Measurements from ENCODE around the gene SHISAL2A. TPM values are rescaled to one million over a fixed set of nuclear protein-coding genes. Genes with fewer than 3 reads are reported as not detected.

Gene SHISAL2A
- polyA plus RNA-seq, 1 of the 3 experiments (the other 2 are of a cell fraction), result 0.07 TPM

GRCh38 chr1:52613636-52614373 lies 19.2 kb upstream of the SHISAL2A start:
- no peak for TF ChIP-seq SIN3A (IDR thresholded peaks at IDR 0.05; ENCODE audit: borderline replicate concordance, low read depth, low read length)
- TF ChIP-seq RCOR1 (IDR thresholded peaks at IDR 0.05; ENCODE audit: low read length), result no peak
- no peak for TF ChIP-seq ELF1 (IDR thresholded peaks at IDR 0.05)
- TF ChIP-seq RXRA (IDR thresholded peaks at IDR 0.05; ENCODE audit: borderline replicate concordance, low read depth), result no peak
- TF ChIP-seq MAX (IDR thresholded peaks at IDR 0.05; ENCODE audit: low read depth), result no peak
- no peak for TF ChIP-seq EP300 (IDR thresholded peaks at IDR 0.05; ENCODE audit: borderline replicate concordance in 1 of 2, low read depth in 1 of 2, low read length in 1 of 2)
- TF ChIP-seq ZBTB33 (IDR thresholded peaks at IDR 0.05; ENCODE audit: borderline replicate concordance, low read depth), result no peak
- TF ChIP-seq CHD2 (IDR thresholded peaks at IDR 0.05; ENCODE audit: low read length, partially characterized antibody), result no peak
- no peak for TF ChIP-seq RAD21 (IDR thresholded peaks at IDR 0.05; ENCODE audit: low read length)
- TF ChIP-seq TAF1 (IDR thresholded peaks at IDR 0.05; ENCODE audit: borderline replicate concordance, low read depth, low read length), result no peak
- no peak for TF ChIP-seq MEF2A (IDR thresholded peaks at IDR 0.05; ENCODE audit: borderline replicate concordance, low read depth)
- no peak for TF ChIP-seq POLR2AphosphoS5 (IDR thresholded peaks at IDR 0.05; ENCODE audit: low read depth, low read length)
- no peak for TF ChIP-seq RFX5 (IDR thresholded peaks at IDR 0.05; ENCODE audit: low read length)
- no peak for TF ChIP-seq CTCF (IDR thresholded peaks at IDR 0.05)
- no peak for TF ChIP-seq MXI1 (IDR thresholded peaks at IDR 0.05; ENCODE audit: low read depth, low read length)
- TF ChIP-seq NRF1 (IDR thresholded peaks at IDR 0.05; ENCODE audit: low read depth, low read length), result no peak
- TF ChIP-seq EZH2phosphoT487 (IDR thresholded peaks at IDR 0.05; ENCODE audit: borderline replicate concordance, low read depth), result no peak

More at GRCh38 chr1:52613636-52614373, 19.2 kb upstream of the SHISAL2A start:
- no peak overlapping the region for H3K27ac ChIP-seq (ENCODE audit: low read depth in 2 of 2, low read length in 1 of 2)
- no peak overlapping the region for H3K4me3 ChIP-seq (ENCODE audit: low read depth in 2 of 2, low read length in 1 of 2)
- H3K4me2 ChIP-seq, result no peak overlapping the region
- H3K4me1 ChIP-seq (ENCODE audit: control insufficient read depth in 1 of 2, insufficient read depth in 2 of 2, low read depth in 1 of 2, low read length in 1 of 2), result no peaks in the 10 kb centered on the region
- no peaks in the 10 kb centered on the region for H4K20me1 ChIP-seq (ENCODE audit: insufficient read depth)
- H3K9me2 ChIP-seq, result no peaks in the 10 kb centered on the region
- H3F3A ChIP-seq (replicated peaks; ENCODE audit: insufficient read depth), result no peaks in the 10 kb centered on the region
- H3K27me3 ChIP-seq (ENCODE audit: insufficient read depth), result no peaks in the 10 kb centered on the region
- no peak for DNase-seq
- H3K9me3 ChIP-seq, result no peaks in the 10 kb centered on the region
- WGBS (ENCODE audit: low lambda C conversion rate), result 56% methylated on average over 2 of the region's 2 CpGs
- CTCF ChIA-PET, result no interaction called here
- no peak overlapping the region for H2AFZ ChIP-seq (ENCODE audit: low read depth)
- POLR2A ChIA-PET, result interaction anchor here (1.0 kb wide), 1 partner anchor 8 kb away, joined by 3 read pairs; no protein-coding TSS in a partner anchor
- no peak overlapping the region for H3K9ac ChIP-seq
- H3K79me2 ChIP-seq (ENCODE audit: insufficient read depth), result no peaks in the 10 kb centered on the region
- no peaks in the 10 kb centered on the region for H3K36me3 ChIP-seq (replicated peaks in 1 of 2; ENCODE audit: control insufficient read depth in 1 of 2, insufficient read depth in 2 of 2, low read length in 1 of 2)

All from SK-N-SH (cell line).